HCT116 (cell line): Measurements from ENCODE around the gene KIAA1549. TPM values are rescaled to one million over a fixed set of nuclear protein-coding genes. Genes with fewer than 3 reads are reported as not detected.

Experiments
- ATAC-seq: fragments of 200-7000 bp; cut with Tn5 transposase; 2 replicates; pipeline ENCODE4 v1.9.1; 2020; ENCODE audit warnings: mild to moderate bottlenecking, moderate library complexity
- BruUV-seq: library from RNA; stranded (reverse); fragments of 400-500 nt; replicated peaks from 2 replicates; lab custom pipeline; 2021; lab: Mats Ljungman, UMichigan
- CTCF ChIA-PET: fragments of 300-600 bp; sonication (Branson Sonifier 250); formaldehyde crosslinking; loops from one replicate; lab custom pipeline; 2021; ENCODE audit warnings: antibody characterized with exemption; lab: Charles Lee
- POLR2A ChIA-PET: fragments of 300-600, 350-600 bp; sonication (Branson Sonifier 250); formaldehyde crosslinking; loops from one replicate; lab custom pipeline; 2021; ENCODE audit warnings: antibody characterized with exemption; lab: Charles Lee
- RAD21 ChIA-PET, 2 experiments: fragments of 300-600 bp; sonication (Branson Sonifier 250); formaldehyde crosslinking; loops; one replicate each; lab custom pipeline; 2023; ENCODE audit warnings: low total read pairs in 2 of 2; ENCODE audit not compliant: uncharacterized antibody in 2 of 2, unreplicated experiment in 2 of 2, low non-redundant PET in 1 of 2; lab: Charles Lee
- DNase-seq: peaks from one replicate; pipeline ENCODE4 v3.0.0-alpha.2; 2010; ENCODE audit warnings: low read depth, low spot score
- H2AFZ ChIP-seq: fragments of 200-600 bp; shearing (Covaris generic), sonication (generic); 2 replicates; pipeline ENCODE4 v1.6.1; 2017; ENCODE audit warnings: low read depth, mixed run types, mixed read lengths, antibody characterized with exemption, low read length; ENCODE audit not compliant: poor library complexity, severe bottlenecking
- H3K27ac ChIP-seq: 2 replicates; pipeline ENCODE4 v1.5.1; 2012; ENCODE audit warnings: low read depth, low read length
- H3K27me3 ChIP-seq: fragments of 200-600 bp; sonication (generic); 2 replicates; pipeline ENCODE4 v1.6.1; 2016; ENCODE audit warnings: mixed run types, low read length, mixed read lengths; ENCODE audit not compliant: insufficient read depth
- H3K36me3 ChIP-seq, 2 experiments: fragments of 200-500 bp in 1 of 2; fragments of 200-600 bp in 1 of 2; sonication (Bioruptor generic) in 1 of 2; sonication (generic) in 1 of 2; 2 replicates each; pipeline versions ENCODE4 v1.5.1 to v1.6.1; 2014 to 2016; ENCODE audit warnings: low read length in 2 of 2, inconsistent platforms in 1 of 2, mixed read lengths in 1 of 2, mixed run types in 1 of 2; ENCODE audit not compliant: insufficient read depth in 2 of 2, control insufficient read depth in 1 of 2
- H3K4me1 ChIP-seq, 2 experiments: fragments of 200-600 bp in 1 of 2; sonication (generic) in 1 of 2; 2 replicates each; pipeline versions ENCODE4 v1.5.1 to v1.6.1; 2012 to 2017; ENCODE audit warnings: low read length in 2 of 2, inconsistent platforms in 1 of 2, mild to moderate bottlenecking in 1 of 2, mixed read lengths in 1 of 2, mixed run types in 1 of 2, moderate library complexity in 1 of 2; ENCODE audit not compliant: insufficient read depth in 2 of 2, control insufficient read depth in 1 of 2
- H3K4me2 ChIP-seq: fragments of 200-600 bp; sonication (generic); 2 replicates; pipeline ENCODE4 v1.6.1; 2017; ENCODE audit warnings: mixed run types, low read length, mixed read lengths
- H3K4me3 ChIP-seq, 2 experiments: fragments of 200-600 bp in 1 of 2; sonication (generic) in 1 of 2; replicated peaks in 1 of 2; 2 replicates each; pipeline ENCODE4 v1.5.1; 2011 to 2016; ENCODE audit warnings: low read length in 2 of 2, control low read depth in 1 of 2, low read depth in 1 of 2, mild to moderate bottlenecking in 1 of 2, mixed read lengths in 1 of 2, mixed run types in 1 of 2
- H3K79me2 ChIP-seq: fragments of 200-600 bp; sonication (generic); 2 replicates; pipeline ENCODE4 v1.6.1; 2017; ENCODE audit warnings: mild to moderate bottlenecking, mixed run types, low read length, moderate library complexity, mixed read lengths; ENCODE audit not compliant: insufficient read depth
- H3K9ac ChIP-seq: fragments of 200-600 bp; sonication (generic); 2 replicates; pipeline ENCODE4 v1.6.1; 2016; ENCODE audit warnings: low read length, mixed read lengths
- H3K9me2 ChIP-seq: fragments of 200-600 bp; sonication (generic), shearing (Covaris generic); 2 replicates; pipeline ENCODE4 v1.6.1; 2017; ENCODE audit warnings: mixed run types, mild to moderate bottlenecking, moderate library complexity; ENCODE audit not compliant: insufficient read depth
- H3K9me3 ChIP-seq, 2 experiments: fragments of 200-500 bp in 1 of 2; fragments of 200-600 bp in 1 of 2; sonication (Bioruptor generic) in 1 of 2; sonication (generic) in 1 of 2; 2 replicates each; pipeline ENCODE4 v1.6.1; 2014 to 2017; ENCODE audit warnings: low read length in 2 of 2, mixed read lengths in 2 of 2, inconsistent platforms in 1 of 2, low read depth in 1 of 2, mild to moderate bottlenecking in 1 of 2, mixed run types in 1 of 2, moderate library complexity in 1 of 2; ENCODE audit not compliant: control insufficient read depth in 1 of 2, insufficient read depth in 1 of 2
- H4K20me1 ChIP-seq: fragments of 200-600 bp; sonication (generic), shearing (Covaris generic); 2 replicates; pipeline ENCODE4 v1.6.1; 2017; ENCODE audit warnings: mixed run types, mild to moderate bottlenecking, moderate library complexity; ENCODE audit not compliant: insufficient read depth
- CBX3 ChIP-seq: IDR thresholded peaks from 2 replicates; pipeline ENCODE4 v1.6.1; 2012; ENCODE audit warnings: low read depth
- EGR1 ChIP-seq: IDR thresholded peaks from 2 replicates; pipeline ENCODE4 v1.6.1; 2012; ENCODE audit warnings: low read depth
- ELF1 ChIP-seq: IDR thresholded peaks from 2 replicates; pipeline ENCODE4 v1.6.1; 2012; ENCODE audit warnings: low read depth, borderline replicate concordance
- EZH2phosphoT487 ChIP-seq: fragments of 200-600 bp; IDR thresholded peaks from 2 replicates; pipeline ENCODE4 v1.6.1; 2018; ENCODE audit warnings: antibody characterized with exemption, borderline replicate concordance
- FOSL1 ChIP-seq: IDR thresholded peaks from 2 replicates; pipeline ENCODE4 v1.6.1; 2012; ENCODE audit warnings: low read depth
- JUND ChIP-seq: IDR thresholded peaks from 2 replicates; pipeline ENCODE4 v1.6.1; 2012
- POLR2A ChIP-seq: IDR thresholded peaks from 2 replicates; pipeline ENCODE4 v1.7.0; 2011; ENCODE audit warnings: borderline replicate concordance; ENCODE audit not compliant: insufficient read depth, insufficient read length; ENCODE audit errors: extremely low read depth
- POLR2AphosphoS5 ChIP-seq: IDR thresholded peaks from 2 replicates; pipeline ENCODE4 v1.6.1; 2011; ENCODE audit warnings: mild to moderate bottlenecking, low read depth, low read length, moderate library complexity
- RAD21 ChIP-seq: IDR thresholded peaks from 2 replicates; pipeline ENCODE4 v1.6.1; 2012; ENCODE audit warnings: low read depth, mild to moderate bottlenecking
- SIN3A ChIP-seq: IDR thresholded peaks from 2 replicates; pipeline ENCODE4 v1.6.1; 2012; ENCODE audit warnings: low read depth
- SP1 ChIP-seq: IDR thresholded peaks from 2 replicates; pipeline ENCODE4 v1.6.1; 2012; ENCODE audit warnings: low read depth
- SRF ChIP-seq: IDR thresholded peaks from 2 replicates; pipeline ENCODE4 v1.6.1; 2012; ENCODE audit warnings: low read depth
- TCF7L2 ChIP-seq: IDR thresholded peaks from 2 replicates; pipeline ENCODE4 v1.7.0; 2011; ENCODE audit warnings: borderline replicate concordance, inconsistent platforms; ENCODE audit not compliant: insufficient read depth, insufficient read length; ENCODE audit errors: extremely low read depth
- ZFX ChIP-seq: fragments of 450-650 bp; IDR thresholded peaks from 2 replicates; pipeline ENCODE4 v1.6.1; 2017
- ZNF274 ChIP-seq: fragments of 200-500 bp; sonication (Bioruptor generic); IDR thresholded peaks from 2 replicates; pipeline ENCODE4 v1.6.1; 2014; ENCODE audit warnings: mild to moderate bottlenecking, low read depth, low read length, inconsistent platforms
- intact Hi-C: fragments of 100-400 bp; cut with micrococcal nuclease; formaldehyde crosslinking; loops from 2 replicates; pipeline ENCODE4 v1.10.0; 2022
- total RNA-seq: library from RNA; stranded (reverse); gene quantifications from one replicate; pipeline ENCODE4 v1.2.1, GENCODE V29; 2021; ENCODE audit not compliant: unreplicated experiment
- TF ChIP-seq, protein P1 (sequence below): IDR thresholded peaks from 2 replicates; pipeline ENCODE4 v1.6.1; 2011; ENCODE audit warnings: mild to moderate bottlenecking, low read length, moderate library complexity; ENCODE audit not compliant: insufficient replicate concordance; ENCODE audit errors: extremely low read depth
- TF ChIP-seq, protein P2 (sequence below), 3 experiments: fragments of 200-600 bp in 1 of 3; sonication (generic) in 1 of 3; IDR thresholded peaks in 2 of 3; conservative IDR thresholded peaks in 1 of 3; 2 replicates each; pipeline ENCODE4 v1.5.1; 2012 to 2017; ENCODE audit warnings: low read depth in 2 of 3, low read length in 2 of 3, antibody characterized with exemption in 1 of 3, borderline replicate concordance in 1 of 3, control low read depth in 1 of 3, mild to moderate bottlenecking in 1 of 3, mixed read lengths in 1 of 3, mixed run types in 1 of 3, moderate library complexity in 1 of 3; ENCODE audit not compliant: insufficient read depth in 1 of 3
- TF ChIP-seq, protein P3 (sequence below): IDR thresholded peaks from 2 replicates; pipeline ENCODE4 v1.6.1; 2012
- TF ChIP-seq, protein P4 (sequence below): IDR thresholded peaks from 2 replicates; pipeline ENCODE4 v1.6.1; 2012

The KIAA1549 gene
- total RNA-seq, 1 experiment from 2014 or later: 3.9 TPM

DNA sequence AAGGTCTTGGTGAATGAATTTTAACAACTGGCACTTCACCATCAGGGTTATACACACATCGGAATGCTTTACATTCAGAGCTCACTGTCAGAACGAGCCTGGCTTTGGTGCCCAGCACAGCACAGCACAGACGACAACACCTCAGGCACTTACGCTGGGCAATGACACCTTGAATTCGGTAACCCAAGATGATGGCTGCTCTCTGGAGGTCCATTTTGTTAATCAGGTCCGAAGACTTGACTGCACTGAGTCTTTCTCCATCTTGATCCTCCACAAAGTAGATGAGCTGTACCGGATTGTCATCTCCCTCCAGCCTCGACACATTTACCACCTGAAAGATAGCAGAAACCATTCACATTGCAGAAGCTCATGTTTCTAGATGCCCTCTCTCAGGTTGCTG, 82.4 kb downstream of the KIAA1549 start:
- Histone ChIP-seq H3K79me2 (no peaks in the 10 kb centered on the region), H4K20me1 (no peaks in the 10 kb centered on the region), H3K36me3 (0 out of 4 replicates have a peak, but pooled peaks cover 0 to 2% of the 10 kb centered on the region in 2 experiments), H3K4me3 (no peak overlapping the region), H3K4me2 (no peak overlapping the region), H3K9me2 (no peaks in the 10 kb centered on the region), H2AFZ (no peak overlapping the region), H3K9me3 (no peaks in the 10 kb centered on the region), H3K9ac (no peak overlapping the region), H3K4me1 (peaks cover 0 to 17% of the 10 kb centered on the region in 2 experiments; a peak in 2 of 4 replicates), H3K27me3 (no peaks in the 10 kb centered on the region)
- ChIA-PET RAD21 (no interaction called here), CTCF (interaction anchor here (1.1 kb wide), 1 partner anchor 12 kb away, joined by 4 read pairs; no protein-coding TSS in a partner anchor), POLR2A (no interaction called here)
- intact Hi-C loops: no loop called here
- DNase-seq (no peak), ATAC-seq (no peak)
- no TSS peak for BruUV-seq
- TF ChIP-seq ZNF274 (no peak), JUND (no peak), FOSL1 (no peak), RAD21 (no peak), ZFX (no peak), POLR2AphosphoS5 (no peak), CBX3 (no peak), EZH2phosphoT487 (no peak), ELF1 (no peak), POLR2A (no peak), SP1 (no peak), SRF (no peak), TCF7L2 (no peak), SIN3A (no peak), EGR1 (no peak)
- TF ChIP-seq, protein P1, sequence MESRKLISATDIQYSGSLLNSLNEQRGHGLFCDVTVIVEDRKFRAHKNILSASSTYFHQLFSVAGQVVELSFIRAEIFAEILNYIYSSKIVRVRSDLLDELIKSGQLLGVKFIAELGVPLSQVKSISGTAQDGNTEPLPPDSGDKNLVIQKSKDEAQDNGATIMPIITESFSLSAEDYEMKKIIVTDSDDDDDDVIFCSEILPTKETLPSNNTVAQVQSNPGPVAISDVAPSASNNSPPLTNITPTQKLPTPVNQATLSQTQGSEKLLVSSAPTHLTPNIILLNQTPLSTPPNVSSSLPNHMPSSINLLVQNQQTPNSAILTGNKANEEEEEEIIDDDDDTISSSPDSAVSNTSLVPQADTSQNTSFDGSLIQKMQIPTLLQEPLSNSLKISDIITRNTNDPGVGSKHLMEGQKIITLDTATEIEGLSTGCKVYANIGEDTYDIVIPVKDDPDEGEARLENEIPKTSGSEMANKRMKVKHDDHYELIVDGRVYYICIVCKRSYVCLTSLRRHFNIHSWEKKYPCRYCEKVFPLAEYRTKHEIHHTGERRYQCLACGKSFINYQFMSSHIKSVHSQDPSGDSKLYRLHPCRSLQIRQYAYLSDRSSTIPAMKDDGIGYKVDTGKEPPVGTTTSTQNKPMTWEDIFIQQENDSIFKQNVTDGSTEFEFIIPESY: no peak
- TF ChIP-seq, protein P2, sequence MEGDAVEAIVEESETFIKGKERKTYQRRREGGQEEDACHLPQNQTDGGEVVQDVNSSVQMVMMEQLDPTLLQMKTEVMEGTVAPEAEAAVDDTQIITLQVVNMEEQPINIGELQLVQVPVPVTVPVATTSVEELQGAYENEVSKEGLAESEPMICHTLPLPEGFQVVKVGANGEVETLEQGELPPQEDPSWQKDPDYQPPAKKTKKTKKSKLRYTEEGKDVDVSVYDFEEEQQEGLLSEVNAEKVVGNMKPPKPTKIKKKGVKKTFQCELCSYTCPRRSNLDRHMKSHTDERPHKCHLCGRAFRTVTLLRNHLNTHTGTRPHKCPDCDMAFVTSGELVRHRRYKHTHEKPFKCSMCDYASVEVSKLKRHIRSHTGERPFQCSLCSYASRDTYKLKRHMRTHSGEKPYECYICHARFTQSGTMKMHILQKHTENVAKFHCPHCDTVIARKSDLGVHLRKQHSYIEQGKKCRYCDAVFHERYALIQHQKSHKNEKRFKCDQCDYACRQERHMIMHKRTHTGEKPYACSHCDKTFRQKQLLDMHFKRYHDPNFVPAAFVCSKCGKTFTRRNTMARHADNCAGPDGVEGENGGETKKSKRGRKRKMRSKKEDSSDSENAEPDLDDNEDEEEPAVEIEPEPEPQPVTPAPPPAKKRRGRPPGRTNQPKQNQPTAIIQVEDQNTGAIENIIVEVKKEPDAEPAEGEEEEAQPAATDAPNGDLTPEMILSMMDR (IDR thresholded peaks at IDR 0.05 in 2 of 3, conservative IDR thresholded peaks at IDR 0.05 in 1 of 3; ENCODE audit: borderline replicate concordance in 1 of 3, insufficient read depth in 1 of 3, low read depth in 2 of 3, low read length in 2 of 3): no peak
- TF ChIP-seq, protein P3, sequence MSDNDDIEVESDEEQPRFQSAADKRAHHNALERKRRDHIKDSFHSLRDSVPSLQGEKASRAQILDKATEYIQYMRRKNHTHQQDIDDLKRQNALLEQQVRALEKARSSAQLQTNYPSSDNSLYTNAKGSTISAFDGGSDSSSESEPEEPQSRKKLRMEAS: no peak
- TF ChIP-seq, protein P4, sequence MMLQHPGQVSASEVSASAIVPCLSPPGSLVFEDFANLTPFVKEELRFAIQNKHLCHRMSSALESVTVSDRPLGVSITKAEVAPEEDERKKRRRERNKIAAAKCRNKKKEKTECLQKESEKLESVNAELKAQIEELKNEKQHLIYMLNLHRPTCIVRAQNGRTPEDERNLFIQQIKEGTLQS: no peak
- TF ChIP-seq, all 23 proteins: peak for 0
- no peak overlapping the region for H3K27ac ChIP-seq
